Left renal pelvis (tissue), 4 donors: ENCODE results near the gene ACER3. TPM values are rescaled to one million over a fixed set of nuclear protein-coding genes. Genes with fewer than 3 reads are reported as not detected.
"Not testable (repeated sequence)": the region's sequence is repeated elsewhere in the genome, so short reads cannot be mapped to it uniquely, and the experiment has no call there.

Experiments used
- DNase-seq, 4 donors: peaks; one replicate each; pipeline ENCODE4 v3.0.0-alpha.2; 2013; ENCODE audit warnings: low read depth in 4 of 4, low spot score in 3 of 4
- polyA plus RNA-seq, 4 donors: library from polyadenylated mRNA; unstranded; fragments of 120-200 nt; gene quantifications; one replicate each; pipeline ENCODE4 v1.2.1, GENCODE V29; 2013; ENCODE audit not compliant: insufficient read length in 4 of 4

Gene ACER3
- polyA plus RNA-seq, 4 donors, result 14.8 to 18.2 (median 16.7) TPM

DNA sequence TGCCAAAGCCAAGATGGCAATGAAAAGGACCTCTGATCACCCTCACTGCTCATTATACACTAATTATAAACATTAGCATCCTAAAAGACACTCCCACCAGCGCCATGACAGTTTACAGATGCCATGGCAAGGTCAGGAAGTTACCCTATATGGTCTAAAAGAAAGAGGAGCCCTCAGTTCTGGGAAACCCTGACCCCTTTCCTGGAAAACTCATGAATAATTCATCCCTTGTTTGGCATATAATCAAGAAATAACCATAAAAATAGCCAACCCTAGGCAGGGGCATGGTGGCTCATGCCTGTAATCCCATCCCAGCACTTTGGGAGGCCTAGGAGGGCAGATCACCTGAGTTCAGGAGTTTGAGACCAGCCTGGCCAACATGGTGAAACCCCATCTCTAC lies 193.4 kb downstream of the ACER3 start:
- no peak for DNase-seq

DNA sequence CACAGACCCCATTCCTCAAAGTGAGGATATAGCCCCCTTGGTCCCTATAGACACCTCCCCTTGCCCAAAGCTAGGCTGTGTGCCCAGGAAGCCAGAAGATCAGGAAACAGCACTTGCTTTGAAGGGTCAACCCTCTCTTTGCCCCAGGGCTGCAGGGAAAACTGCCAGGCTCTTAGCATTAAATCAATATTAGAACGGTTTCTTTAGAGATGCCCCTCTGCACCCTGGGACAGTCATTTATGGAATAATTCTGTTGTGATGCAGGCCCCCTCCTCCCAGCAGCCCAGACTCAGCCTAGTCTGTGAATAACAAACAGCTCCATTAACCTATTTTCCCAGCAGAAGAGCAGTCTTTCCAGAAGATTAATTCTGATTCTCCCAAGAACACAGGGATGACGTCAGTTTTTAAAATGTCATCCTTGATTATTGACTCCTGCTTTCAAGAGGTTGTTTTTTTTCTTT lies 194.4 kb downstream of the ACER3 start:
- no peak for DNase-seq

DNA sequence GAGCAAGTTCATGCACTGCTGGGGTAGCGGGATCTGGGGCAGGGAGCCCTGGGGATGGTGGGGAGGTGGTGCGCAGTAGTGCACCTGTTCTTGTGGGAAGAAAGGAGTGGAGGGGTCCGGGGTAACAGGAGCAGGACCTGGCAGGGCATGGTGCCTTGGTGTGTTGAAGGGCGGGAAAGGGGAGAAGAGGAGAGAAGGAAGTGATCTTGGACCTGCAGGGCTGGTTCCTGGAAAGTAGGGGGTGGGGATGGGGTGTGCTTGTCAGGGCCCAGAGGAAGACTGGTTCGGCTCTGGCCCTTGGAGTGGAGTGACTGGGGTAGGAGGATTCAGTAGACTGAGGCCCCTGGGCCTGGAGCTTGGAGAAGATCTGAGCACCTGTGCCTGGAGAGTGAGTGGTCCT lies 195.2 kb downstream of the ACER3 start:
- DNase-seq, result no peak

DNA sequence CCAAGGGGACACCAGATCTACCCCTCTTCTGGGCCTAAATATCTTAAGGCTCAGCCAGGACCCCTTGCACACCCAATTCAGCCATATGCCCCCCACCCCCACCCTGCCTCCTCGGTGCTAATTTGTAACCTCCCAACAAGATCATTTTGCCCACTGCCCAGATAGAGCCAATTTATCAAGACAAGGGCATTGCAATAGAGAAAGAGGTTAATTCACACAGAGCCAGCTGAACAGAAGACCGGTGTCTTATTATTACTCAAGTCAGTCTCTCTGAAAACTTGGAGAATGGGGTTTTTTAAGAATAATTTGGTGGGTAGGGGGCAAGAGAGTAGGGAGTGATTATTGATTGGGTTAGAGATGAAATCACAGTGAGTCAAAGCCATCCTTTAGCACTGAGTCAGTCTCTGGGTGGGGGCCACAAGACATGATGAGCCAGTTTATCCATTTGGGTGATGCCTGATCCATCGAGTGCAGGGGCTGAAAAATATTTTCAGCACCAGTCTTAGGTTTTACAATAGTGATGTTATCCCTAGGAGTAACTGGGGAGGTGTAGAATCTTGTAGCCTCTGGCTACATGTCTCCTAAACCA lies 196.2 kb downstream of the ACER3 start:
- DNase-seq, result no peak

GRCh38 chr11:77057938-77058474 lies 197.3 kb downstream of the ACER3 start:
- no peak for DNase-seq

- DNase-seq, result no peak
These were observed 198.2 kb downstream of the ACER3 start for GRCh38 chr11:77058900-77059299.

DNA sequence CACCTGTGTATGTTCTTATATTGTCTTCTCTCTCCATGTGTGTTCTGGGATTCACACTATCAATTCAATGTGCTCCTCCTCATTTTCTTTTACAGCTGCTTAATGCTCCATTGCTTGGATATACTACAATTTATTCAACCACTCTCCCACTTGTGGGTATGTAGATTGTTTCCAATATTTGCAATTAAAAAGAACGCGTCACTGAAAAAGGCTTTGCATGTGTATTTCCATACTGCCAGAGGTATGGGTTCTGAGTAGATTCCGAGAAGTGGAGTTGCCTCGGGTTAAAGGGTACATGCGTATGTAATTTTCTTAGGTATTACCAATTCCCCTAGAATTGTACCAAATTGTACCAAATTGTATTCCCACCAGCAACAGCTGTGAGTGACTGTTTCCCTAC lies 199.1 kb downstream of the ACER3 start:
- DNase-seq, result no peak

DNA sequence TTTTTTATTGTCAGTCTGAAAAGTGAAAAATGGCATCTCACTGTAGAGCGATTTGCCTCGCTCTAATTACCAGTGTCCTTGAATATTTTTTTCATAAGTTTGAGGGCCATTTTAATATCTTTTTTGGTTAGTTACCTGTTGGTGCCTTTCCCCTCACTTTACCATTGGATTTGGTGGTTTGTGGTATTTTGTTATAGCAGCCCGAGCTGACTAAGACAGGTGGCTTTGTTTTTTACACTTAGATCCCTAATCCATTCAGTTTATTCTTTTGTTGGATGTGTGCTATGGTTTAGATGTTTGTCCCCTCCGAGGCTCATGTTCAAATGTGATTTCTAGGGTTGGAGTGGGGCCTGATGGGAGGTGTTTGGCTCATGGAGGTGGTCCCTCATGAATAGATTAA lies 199.5 kb downstream of the ACER3 start:
- no peak for DNase-seq

GRCh38 chr11:77061258-77061657 lies 200.5 kb downstream of the ACER3 start:
- not testable (repeated sequence) for DNase-seq

DNA sequence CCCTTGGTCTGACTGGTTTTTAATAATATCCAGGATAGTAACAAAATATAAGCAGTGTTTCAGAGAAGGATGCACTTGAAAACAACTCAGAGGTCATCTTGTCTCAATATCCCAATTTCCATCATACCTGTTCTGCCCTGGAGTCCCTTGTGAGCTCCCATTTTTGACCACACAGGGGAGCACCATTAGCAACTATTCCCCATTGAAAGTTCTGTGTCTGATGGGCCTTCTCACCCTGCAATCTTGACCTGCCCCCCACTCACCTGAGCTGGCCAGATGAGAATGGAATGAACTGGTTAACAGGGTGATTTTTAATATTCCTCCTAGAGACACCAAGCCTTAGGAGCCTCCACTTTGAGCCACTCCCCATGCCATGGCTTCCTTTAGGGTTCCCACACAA lies 202.2 kb downstream of the ACER3 start:
- no peak for DNase-seq

DNA sequence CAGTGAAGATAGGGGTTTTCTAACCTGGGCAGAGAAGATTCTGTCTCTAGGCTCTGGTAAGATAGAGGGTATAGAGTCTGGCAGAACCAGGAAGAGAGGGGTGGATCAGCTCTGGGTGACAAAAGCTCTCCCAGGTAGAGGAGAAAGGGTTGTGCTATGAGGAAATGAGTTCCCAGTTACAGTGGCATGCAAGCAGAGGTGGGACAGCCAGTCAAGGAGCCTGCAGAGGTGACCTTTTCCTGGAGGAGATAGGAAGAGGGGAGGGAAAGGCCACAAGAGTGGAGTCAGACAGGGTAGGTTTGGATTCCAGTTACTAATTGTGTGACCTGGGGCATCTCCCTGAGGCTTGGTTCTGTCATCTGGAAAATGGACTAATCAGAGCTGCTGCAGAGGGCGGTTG lies 202.7 kb downstream of the ACER3 start:
- no peak for DNase-seq

DNA sequence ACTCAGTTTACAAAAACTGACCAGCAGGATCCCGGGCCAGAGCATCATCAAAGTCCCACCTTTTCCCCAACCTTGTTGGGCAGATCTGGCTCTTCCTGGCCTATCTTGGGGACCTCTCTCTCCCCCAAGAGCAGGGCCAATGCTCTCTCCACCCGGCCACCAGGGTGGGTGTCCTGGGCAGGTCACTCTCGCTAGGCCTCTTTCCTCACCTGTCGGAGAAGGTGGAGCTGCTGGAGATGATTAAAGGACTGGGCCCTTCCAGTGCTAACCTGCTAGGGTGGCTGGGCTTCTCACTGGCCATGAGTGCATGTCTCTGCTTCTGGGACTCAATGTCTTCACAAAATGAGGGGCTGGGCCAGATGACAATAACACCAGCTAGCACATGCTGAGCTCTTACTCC lies 203.1 kb downstream of the ACER3 start:
- DNase-seq, result no peak

- no peak for DNase-seq
These were observed 204.0 kb downstream of the ACER3 start for GRCh38 chr11:77064648-77065217.

DNA sequence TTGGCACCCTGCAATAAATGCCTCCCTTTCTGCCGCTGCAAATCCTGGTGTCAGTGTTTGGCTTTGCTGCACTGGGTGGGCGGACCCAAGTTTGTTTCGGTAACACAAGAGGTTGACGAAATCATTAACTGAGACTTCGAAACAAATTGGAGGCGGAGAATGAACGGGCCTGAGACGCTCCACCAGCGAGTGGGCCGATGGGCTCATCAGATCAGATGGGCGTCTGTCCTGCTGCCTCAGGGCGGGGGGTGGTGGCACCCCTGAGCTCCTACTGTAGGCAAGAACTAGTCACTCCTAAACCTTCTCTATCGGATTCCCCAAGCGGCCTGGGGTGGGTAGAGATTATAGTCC lies 205.1 kb downstream of the ACER3 start:
- peak in 1 of 4 donors; percentile 36 for DNase-seq

DNA sequence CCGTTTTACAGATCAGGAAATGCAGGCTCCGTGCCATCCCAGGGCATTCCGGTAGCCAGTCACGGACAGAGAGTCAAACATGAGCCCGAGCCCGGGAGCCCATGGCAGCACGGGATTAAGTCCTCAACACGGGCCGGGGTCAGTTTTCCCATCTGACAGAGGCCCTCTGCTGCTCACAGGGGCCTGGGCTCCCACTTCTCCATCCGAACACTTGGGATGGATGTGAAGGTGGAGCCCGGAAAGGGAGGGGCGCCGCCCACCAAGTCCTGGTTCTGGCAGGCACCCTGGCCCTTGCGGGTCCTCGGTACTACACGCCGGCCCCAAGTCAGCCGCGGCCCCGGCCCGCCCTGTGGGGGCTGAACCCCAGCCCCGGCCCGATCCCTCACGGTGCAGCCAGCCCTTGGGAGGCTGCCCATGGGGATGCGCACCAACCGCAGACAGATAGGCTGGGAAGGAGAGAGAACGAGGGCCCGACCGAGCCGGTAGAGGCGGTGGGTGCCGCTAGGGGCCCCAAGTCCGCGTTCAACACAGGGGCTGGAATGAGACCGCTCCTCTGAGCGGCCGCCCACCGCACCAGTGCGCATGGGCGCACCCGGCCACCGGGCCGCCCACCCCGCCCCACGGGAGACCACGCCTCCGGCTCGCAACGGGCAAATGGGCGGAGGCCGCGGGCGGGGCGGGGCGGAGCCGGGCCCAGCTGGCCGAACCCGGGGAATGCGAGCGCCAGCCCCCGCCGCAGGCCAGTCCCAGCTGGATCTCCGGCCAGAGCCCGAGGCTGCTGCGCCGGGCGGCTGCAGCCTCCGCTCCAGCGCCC lies 205.7 kb downstream of the ACER3 start, which contains the start of gene CAPN5:
Gene CAPN5 (plus strand): TSS at position 743 of the 814 bp plus-strand sequence. CDS start 17,916 bp downstream, outside the sequence.
- peak; percentile 81 to 92 (median 90) for DNase-seq

DNA sequence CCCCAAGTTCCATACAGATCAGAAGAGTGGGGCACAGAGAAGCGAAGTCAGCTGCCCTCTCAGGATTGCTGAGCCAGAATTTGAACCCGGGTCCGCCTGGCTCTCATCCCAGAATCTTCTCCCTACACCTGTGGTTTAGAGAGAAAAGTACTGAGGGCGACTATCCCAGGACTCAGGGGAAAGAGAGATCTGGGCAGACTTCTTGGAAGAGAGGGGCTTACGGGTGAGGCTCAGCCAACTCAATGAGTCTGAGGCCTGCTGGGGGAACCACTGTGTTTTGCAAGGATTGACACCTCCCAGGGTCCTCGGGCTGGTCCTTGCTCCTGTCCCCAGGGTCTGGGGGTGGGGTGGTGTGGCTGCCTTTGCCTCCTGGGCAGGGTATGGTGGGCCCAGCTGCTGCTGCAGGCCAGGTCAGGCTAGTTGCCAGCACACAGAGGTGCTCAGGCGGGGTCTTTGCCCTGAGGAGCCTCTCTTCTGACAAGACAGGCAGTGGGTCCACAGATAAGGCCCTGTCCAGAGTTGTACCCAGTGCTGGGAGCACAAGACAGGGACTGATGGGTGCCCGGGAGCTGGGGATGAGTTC lies 207.2 kb downstream of the ACER3 start:
- DNase-seq, result no peak

- no peak for DNase-seq
These were observed 208.0 kb downstream of the ACER3 start for GRCh38 chr11:77068457-77069335.

DNA sequence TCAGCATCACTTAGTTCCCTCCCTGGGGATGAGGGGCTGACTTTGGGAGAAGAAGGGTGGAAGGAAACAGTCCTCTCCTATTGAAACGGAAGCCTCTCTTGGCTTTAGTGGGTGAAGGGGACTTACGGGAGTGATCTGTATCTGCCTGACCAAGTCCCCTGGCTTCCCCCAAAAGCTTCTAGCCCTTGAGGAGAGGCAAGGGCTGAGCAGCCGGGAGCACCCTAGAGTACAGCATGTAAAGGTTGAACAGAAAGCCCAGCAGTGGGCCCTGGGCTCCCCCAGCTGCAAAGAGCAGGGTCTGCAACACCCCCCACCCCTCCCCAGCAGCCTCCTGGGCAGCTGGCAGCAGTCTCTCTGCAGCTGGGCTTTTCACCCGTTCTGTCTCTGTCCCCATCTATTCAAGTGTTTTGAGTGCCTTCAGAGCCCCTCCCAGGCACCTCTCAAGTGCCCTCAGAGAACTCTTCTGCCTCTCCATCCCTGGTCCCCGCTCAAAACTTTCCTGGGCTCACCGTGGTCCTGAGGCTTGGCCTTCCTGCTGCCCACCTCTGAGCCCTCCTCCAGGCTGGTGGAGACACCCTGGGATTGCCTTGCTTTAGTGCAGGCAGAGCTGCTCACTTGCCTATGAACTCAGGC lies 208.7 kb downstream of the ACER3 start:
- DNase-seq, result no peak

GRCh38 chr11:77069969-77070582 lies 209.4 kb downstream of the ACER3 start:
- no peak for DNase-seq
